Globus pallidus (tissue), 1 donor: ENCODE measurements around the gene SEMA4D.
A peak's percentile ranks its signal among the peaks of the same experiment; 100 is the strongest.

Experiments used
- DNase-seq: peaks from one replicate; pipeline ENCODE4 v3.0.0-alpha.2; 2015; ENCODE audit warnings: low spot score

The SEMA4D gene

DNA sequence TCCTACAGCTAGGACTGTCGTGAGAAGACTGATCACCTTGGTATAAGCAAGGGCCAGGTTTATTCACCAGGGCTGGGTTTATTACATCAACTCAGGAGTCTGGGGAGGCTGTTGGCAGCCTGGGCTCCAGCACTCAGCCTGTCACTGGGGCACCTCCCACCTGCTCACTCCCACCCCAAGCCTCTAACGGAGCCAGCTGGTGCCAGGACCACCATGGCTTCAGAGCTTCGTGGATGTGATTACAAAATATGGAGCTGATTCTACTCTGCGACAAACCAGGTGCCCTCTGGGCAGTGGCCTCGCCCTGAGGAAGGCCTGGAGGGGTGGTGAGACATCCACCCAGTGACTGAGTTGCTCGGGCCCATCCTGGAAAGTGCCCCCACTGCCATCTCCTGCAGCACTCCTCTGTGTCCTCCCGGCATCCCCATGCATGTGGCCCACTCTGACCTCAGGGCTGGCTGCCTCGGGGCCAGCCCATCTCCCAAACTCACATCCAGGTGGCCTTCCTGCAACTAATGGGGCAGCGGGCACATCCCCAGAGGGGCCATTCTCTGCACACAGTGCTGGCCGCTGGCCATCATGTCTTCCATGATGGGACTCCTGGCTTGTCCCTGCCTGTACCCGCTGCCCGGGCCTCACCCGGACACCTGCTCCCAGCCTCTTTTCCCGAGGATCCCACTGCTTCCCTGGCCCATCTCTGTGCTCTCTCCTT lies 130.0 kb downstream of the SEMA4D start:
- no peak for DNase-seq

DNA sequence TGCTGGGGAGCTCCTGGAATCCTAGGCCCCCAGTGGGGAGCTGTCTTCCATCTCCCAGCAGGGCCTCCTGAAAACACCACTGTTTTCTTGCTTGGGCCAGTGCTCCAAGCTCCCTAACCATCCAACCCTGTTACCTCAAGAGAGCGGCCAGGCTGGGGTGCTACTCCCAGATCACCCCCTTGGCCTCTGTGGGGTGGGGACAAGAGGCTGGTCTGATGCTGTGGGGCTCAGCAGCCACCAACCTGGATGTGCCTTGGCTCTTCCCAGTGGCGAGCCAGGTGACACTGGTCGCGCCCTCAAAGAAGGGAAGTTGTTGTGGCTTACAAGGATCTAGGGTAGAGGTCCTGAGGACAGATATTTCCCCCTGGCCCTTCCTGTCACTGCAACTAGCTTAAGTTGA lies 130.6 kb downstream of the SEMA4D start:
- no peak for DNase-seq

DNA sequence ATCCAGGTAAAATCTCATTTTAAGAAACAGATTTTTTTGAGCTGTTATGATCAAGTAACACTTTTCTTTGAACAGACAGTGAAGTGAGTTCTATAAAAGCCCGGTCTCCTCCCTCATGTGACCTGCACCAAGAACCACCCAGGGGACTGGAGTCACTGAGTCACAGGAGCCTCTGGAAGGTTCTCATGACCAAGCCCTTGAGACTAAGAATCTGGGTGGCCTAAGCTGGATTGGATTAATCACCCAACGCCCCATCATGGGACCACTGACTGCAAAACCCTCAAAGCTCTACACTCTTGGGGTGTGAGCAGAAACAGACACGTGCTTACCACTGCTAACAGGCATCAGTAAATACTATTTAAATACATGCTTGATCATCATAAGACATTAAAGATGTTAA lies 131.2 kb downstream of the SEMA4D start:
- DNase-seq = no peak

DNA sequence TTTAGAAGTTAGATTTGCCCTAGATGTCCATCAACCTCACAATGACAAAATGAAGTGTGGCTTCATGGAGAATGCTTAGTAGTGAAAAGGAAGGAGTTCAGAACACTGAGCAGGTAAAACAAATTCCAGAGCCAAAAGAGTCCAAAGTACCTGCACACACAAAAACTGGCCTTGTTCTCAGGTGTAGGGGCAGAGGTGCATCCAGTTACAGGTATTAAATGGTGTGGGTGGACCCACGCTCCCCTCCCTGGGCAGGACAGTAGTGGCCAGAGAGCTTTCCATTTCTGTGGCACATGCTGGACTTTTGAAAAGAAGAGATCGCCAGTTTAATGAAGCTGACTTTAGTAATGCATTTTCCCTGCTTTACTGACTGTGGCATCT lies 132.4 kb downstream of the SEMA4D start:
- DNase-seq = no peak

DNA sequence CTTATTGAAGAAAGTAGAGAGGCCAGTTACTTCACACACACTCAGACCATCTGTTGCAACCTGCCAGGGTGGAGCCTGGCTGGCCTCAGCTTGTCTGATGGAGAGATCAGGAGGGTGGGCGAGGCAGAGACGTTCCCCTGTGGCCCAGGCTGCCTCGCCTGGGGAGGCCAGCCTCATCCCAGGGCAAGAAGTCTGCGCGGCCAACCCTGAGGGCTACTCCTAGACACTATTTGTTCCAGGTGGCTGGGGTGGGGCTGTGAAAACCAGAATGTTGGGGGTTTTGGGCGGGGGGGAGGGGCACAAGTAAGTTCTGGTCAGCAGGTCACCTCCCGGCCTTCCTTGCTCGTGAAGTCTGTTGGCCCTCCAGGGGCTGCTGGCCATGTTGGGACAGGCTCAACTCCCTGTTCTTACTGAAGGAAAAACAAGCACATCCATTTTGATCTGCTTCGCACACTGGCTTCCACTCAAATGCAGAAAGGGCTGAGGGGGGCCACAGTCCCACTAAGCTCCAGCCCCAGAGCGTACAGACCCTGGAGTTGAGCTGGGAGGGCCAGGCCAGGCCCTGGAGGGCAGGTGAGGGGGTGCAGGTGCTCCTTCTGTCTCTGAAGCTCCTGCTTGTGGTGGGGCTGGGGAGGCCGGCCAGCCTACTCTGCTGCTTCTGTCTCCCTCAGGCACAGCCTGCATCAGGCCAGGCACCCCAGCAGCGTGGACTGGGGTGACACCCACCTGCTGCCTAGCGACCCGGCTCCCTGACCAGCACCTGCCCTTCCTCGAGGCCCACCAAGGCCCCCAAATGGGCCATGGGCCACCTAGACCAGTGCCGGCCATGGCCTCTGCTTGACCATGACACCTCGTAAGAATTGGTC lies 133.0 kb downstream of the SEMA4D start:
- DNase-seq = no peak

DNA sequence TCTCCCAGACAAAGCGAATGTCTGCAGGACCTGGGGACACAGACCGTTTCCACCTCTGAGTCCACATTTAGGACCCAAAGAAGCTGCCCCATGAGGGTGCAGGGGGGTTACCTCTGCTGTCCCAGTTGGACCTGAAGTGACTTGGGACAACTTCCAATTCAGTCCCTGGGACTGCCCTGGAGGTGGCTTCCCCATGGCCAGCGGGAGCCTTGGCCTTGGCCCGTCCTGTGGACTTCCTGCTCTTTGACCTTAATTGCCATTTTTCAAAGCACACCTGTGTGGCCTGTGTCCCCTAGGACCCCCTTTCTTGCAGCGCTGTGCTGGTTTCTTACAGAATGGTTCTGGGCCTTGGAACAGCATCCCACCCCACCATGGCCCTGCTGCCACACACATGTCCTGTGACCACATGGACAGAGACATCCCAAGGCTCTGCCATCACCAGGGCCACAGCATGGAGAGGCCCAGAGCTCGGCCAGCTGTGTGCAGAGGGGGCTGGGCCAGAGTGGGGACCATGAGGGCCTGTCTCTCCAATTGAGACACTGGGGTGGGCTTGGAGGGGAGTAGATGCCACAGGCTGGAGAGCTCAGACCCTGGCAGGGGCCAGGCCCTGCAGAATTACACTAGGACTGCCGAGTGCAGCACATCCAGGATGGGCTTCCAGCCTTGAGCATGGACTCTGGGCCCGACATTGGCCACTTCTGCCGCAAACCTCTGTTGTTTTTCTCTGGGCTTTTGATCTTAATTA lies 133.8 kb downstream of the SEMA4D start:
- no peak for DNase-seq

DNA sequence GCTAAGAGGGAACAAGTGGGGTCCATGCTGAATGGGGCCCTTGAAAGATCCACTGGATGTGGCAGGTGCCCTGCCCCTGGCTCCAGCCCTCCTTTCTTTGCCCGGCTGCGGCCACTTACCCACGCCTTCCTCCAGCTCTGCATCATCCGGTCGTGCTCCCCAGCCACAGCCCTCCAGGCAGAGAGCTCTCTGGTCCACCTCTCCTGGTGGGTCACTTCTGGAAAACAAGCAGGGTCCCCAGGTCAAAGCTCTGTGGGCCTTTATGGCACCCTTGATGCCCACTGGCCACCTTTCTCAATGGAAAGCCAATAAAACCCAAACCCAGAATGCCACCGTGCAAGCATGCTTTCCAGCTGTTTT lies 134.6 kb downstream of the SEMA4D start:
- DNase-seq = no peak

DNA sequence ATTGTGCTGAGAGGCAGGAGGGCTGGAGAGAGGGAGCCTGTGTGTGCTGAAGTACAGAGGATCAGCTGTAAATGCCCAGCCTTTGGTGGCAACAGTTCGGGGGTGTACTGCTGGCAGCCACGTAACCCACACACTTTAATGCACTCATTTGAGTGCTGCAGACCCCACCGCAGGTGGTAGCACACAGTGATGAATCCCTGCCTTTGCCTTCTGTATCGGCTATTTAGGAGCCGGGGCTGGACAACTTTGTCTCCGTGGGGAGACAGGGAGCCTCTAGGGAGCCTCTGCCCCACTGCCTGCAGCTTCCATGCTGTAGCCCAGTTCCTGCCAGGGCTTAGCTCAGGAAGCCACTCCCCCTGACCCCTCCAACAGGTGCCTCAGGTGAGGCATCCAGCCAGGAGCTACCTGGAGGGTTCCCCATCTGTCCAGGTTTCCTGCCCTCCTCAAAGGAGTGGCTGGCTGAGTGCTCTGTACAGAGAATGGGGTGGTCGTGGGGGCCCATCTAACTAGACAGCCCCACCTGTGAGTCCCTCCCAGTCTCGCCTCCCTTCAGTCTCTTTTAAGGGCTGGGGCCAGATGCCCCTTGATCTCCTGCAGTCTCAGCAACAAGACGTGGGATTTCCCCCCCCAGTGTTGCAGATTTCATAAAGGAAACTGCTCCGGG lies 135.1 kb downstream of the SEMA4D start:
- no peak for DNase-seq

DNA sequence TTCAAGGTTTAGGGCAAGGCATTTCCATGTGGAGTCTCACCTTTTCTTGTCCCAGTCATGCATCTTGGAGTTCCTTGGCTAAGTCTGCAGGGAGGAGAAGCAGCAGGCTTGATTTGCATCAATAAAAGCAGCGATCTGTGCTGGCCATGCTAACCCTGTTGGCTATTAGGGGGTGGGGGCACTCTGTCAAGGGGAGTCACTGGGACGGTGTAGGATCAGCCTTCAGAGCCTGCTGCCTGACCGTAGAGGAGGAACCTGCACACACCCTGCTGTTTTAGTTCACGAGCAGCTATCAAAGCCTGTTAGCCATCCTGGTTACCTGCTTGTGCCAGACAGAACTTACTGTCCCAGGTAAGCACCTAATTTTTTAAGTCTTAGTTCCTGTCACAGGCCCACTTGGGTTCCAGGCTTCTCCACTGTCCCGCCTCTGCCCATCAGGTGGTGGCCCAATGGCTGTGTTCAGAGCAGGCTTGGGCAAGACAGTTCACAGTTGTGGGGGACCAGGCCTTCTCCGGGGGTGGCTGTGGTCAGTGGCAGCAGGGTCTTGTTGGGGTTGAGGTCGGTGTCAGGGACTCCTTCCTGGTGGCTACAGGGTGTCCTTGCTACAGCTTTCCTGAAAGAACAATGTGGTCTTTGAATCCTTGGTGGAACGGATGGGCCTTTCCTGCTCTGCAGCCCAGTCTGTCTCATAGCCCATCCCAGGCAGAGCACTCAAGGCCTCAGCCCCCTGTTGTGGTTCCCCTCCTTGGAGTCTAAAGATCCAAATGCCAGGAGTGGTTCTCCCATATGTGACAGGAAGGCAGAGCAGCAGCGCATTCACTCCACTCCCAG lies 135.9 kb downstream of the SEMA4D start:
- no peak for DNase-seq

DNA sequence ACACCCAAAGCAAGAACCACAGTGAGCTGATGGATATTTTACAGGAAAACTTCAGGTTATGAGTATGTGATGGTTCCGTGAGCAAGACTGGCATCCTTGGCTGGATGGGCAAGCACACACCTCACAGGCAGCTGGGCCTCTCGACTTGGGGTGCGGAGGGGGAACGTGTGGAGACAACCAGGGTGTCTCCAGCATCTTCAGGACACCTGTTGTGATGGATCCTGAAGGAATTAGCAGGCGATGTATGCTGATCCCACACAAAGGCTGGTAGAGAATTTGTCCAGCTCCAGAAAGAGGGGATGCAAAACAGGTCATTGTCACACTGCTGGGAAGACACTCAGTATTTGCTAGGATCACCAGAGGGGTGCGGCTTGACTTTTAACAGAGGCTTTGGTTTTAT lies 136.9 kb downstream of the SEMA4D start:
- DNase-seq = no peak

DNA sequence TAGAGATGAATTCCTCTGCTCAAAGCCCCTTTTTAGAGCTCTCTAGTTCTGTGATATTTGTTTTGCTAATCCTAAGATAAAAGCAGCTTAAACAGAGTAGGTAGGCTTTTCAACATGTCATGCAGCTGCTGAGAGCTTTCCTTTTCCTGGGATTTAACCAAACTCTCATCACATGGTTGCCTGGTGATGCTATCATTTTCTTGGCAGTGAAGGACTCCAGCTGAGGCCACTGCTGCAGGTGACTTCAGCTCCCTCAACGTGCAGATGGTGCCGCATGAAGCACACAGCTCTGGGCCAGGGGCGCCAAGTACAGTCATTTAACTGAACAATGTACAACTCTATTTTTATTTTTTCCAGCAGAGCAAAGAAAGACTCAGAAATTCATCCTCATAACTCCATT lies 137.4 kb downstream of the SEMA4D start:
- DNase-seq = peak; percentile 35

DNA sequence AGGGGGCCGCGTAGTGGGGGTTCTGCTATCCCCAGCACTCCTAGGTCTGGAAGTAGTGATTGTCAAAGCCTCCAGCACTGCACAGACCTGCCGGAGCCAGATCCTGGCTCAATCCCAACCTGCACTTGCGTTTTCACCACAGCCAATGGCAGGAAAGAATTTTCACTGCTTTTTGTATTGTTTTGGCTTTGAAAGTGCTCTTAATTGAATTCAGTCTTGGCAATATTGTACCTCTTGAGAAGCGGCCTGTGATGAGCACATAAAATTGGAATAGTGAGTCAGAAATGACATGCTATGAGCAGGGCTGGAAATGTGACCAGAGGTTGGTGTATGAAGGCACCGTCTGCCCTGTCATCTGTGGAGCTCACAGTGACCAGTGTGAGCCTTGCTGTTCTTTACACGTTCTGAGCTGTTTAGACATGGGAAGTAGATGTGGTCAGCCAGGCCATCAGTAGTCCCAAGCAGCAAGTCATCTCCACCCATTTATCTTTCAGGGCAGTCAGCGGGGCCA lies 138.1 kb downstream of the SEMA4D start:
- no peak for DNase-seq

DNA sequence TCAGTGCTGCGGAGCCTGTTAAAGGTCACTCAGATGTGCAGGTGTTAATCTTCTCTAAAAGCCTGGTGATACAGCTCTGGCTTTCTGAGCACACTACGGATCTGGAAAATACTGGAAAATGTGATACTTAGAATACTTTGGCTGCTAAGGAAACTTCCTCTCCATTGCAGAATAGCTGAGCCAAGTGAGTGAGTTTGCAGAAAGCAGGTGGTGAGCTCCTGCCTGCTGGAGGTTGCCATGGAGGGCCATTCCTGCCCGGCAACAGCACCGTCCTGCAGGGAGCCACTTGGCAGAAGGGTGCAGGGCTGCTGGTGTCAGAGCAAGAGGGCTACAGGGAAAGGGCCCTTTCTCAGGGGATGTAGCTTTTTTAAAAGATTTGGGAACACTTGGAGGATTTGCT lies 138.9 kb downstream of the SEMA4D start:
- DNase-seq = peak; percentile 38

DNA sequence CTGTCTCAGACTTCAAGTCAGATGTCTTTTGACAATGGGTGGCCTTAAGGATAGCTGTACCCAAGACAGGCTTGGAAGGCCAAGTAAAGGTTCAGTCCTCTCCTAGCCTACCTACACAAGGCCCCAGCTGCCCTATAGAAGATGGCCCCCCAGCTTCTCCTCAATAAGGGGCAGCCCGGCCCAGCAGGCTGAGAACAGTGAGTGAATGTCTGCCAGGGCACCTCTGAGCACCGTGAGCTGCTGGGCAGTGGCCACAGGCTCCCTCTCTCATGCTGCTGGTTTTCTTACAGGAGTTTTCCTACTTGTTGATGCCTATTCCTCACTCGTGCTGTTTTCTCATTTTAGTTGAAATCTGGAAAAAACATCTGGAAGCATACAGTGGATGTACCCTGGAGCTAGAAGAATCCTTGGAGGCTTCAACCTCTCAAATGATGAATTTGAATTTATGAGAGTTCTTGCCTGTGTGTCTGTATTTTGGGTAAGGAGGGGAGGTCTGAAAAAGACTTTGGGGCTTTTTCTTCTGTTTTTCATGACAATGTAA lies 139.5 kb downstream of the SEMA4D start:
- DNase-seq = no peak

DNA sequence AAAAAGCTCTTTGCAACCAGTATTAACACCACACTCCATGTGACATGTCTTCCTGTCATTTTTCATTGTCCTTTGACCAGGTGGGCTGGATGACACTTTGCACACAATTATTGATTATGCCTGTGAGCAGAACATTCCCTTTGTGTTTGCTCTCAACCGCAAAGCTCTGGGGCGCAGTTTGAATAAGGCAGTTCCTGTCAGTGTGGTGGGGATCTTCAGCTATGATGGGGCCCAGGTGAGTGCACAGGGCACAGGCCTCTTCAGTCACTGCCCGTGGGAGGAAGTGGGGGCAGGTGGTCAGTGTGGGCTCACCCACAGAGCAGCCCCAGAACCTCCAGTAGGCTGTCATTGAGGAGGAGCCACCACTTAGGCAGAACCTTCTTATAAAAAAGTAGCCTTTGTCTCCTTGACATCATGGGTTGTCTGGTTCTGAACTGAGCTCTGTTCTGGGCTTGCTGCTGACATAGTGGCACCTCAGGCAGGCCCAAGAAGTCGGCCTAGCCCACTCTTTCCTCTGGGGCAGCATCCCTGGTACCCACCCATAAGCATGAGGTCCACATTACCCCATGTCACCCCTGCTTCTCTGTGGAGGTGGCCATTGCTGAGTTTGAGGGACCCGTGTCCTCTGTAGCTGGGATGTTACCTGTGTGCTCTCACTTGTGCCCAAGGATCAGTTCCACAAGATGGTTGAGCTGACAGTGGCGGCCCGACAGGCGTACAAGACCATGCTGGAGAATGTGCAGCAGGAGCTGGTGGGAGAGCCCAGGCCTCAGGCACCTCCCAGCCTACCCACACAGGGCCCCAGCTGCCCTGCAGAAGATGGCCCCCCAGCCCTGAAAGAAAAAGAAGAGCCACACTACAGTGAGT lies 140.3 kb downstream of the SEMA4D start:
- DNase-seq = no peak

DNA sequence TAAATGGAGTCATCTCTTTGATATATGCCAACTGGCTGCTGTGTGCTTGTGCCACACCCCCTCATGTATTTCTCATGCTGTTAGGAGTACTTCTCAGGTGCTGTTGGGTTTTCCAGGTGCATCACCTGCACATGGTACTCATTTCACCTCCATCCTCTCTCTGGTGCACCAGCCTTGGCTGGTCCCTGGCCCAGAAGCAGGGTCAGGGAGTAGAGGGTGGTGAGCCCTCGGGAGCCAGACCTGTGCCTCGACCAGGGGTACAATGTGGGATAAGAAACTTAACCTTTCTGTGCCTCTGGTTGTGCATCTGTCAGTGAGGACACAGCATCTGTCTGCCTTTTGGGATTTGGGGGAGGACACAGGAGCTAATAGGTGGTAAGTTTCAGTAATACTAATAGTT lies 141.1 kb downstream of the SEMA4D start:
- DNase-seq = no peak

DNA sequence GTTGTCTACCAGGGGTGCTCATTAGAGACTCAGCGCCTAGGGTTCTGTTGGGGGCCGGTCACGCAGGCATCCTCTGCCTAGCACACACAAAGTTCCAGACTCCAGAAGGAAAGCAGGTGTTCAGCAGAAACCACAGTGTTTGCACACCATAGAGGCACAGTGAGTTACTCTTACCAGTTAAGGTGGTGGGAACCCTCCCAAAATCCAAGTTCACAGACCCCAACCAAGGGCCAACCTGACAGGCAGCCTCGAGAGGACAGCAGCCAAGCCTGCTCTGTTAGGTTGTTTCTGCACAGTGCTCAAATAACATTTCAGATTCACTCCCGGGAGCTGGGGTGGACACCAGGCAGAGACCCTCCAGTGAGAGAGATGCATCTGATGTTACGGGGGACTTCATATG lies 143.4 kb downstream of the SEMA4D start:
- DNase-seq = no peak

DNA sequence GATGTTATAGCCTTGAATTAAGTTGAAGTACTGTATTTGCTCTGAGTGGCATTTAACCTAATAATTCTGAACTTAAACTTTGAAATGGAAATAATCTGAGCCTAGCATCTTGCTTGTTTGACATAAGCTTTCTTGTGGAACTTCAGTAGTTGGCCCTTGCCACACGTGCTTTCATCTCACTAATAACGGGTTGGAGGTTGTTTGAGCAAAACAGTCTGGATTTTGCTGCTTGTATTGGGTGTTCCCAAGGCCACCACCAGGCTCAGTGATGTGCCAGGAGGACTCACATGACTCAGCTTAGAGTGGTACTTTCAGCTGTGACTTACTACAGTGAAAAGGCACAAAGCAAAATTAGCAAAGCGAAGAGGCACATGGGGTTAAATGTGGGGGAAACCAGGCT lies 143.9 kb downstream of the SEMA4D start:
- DNase-seq = no peak

DNA sequence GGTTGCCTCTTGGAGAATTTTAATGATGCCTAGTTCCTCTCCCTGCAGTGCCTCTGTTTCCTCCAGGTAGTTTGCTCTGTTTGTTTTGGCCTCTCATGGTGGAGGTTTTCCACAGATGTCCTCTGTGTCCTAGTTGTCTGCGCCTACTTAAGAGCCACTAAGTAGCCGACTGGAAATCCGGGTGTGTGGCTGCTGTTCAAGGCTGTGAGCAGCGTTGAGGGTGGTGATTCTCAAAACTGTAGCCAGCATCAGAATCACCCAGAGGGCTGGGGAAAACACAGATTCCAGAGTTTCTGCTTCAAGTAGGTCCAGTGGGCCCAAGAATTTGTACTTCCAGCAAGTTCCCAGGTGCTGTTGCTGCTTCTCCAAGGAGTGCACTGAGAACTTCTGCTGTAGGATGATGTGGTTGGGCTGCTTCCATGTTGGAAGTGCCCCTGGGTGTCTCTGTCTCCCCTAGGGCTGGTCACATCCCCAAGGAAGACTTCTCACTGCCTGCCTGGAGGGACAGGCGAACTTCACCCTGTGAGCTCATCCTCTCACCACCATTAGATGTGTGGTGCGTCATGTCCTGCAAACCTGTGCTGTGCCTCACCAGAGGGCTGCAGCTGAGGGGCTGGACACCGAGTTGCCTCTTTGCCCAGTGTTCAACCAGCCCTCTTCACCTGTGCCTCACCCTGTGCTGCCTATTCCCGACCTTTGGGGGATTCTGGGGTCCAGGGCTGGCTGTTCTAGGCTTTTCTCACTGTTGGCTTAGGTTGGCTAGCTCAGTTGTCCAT lies 144.9 kb downstream of the SEMA4D start:
- no peak for DNase-seq
